ENCODE results near the gene SLF1. TPM values are rescaled to one million over a fixed set of nuclear protein-coding genes. Genes with fewer than 3 reads are reported as not detected.

Gene SLF1
- total and polyA plus RNA-seq, 2 donors (not counting 1 experiment from before 2014, with no cell fraction given), result 3.5 to 15.2 TPM

DNA sequence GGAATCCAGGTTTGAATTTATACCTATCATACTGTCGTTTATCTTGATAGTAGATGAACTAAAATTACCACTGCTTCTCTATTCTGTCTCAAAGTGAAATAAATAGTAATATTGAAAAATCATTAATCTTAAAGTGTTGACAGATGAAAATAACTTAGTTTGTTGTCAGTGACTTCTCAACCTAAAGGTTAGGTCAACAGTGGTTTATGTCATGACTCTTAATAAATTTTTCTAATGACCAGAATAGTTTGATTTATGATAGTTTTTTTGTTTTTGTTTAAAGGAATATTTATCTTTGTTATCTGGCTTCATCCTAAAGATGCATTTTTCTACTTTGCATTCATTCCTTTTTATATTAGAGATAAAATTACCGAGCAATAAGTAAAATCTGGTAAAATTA is 81.1 kb downstream of the SLF1 start:
- Mint-ChIP-seq H3K9me3 (ENCODE audit: insufficient read depth) (no peaks in the 10 kb centered on the region), H3K4me1 (peaks cover 17% of the 10 kb centered on the region), H3K27me3 (no peaks in the 10 kb centered on the region), H3K27ac (no peak overlapping the region), H3K4me3 (no peak overlapping the region)
- TF ChIP-seq EZH2 (IDR thresholded peaks at IDR 0.05; ENCODE audit: borderline replicate concordance, insufficient read depth, low read depth, low read length, poor library complexity, severe bottlenecking) (no peak), CTCF (IDR thresholded peaks at IDR 0.05) (no peak)
- Histone ChIP-seq H3K9ac (ENCODE audit: low read length) (no peak overlapping the region), H3K36me3 (replicated peaks in 1 of 2; ENCODE audit: control extremely low read depth in 1 of 2, control insufficient read depth in 1 of 2, extremely low read depth in 1 of 2, insufficient read depth in 2 of 2, low read length in 1 of 2) (peaks cover 0 to 7% of the 10 kb centered on the region in 2 experiments), H3K9me3 (ENCODE audit: control extremely low read depth in 1 of 3, control insufficient read depth in 2 of 3, insufficient read depth in 1 of 3, low read length in 2 of 3) (no peaks in the 10 kb centered on the region), H3K4me3 (ENCODE audit: control extremely low read depth in 1 of 5, extremely low read depth in 1 of 5, insufficient read depth in 1 of 5, low read depth in 2 of 5, low read length in 4 of 5) (no peak overlapping the region), H4K20me1 (ENCODE audit: control insufficient read depth, insufficient read depth, low read length, poor library complexity, severe bottlenecking) (no peaks in the 10 kb centered on the region), H3K4me2 (replicated peaks; ENCODE audit: low read depth, low read length, poor library complexity, severe bottlenecking) (no peak overlapping the region), H3K4me1 (ENCODE audit: control insufficient read depth in 2 of 2, insufficient read depth in 2 of 2, low read length in 2 of 2) (peaks cover 5 to 10% of the 10 kb centered on the region in 2 donors), H3K27ac (ENCODE audit: low read length in 2 of 2) (no peak overlapping the region), H3K79me2 (ENCODE audit: control insufficient read depth, insufficient read depth, low read length) (no peaks in the 10 kb centered on the region), H2AFZ (ENCODE audit: insufficient read depth, low read depth, low read length, poor library complexity, severe bottlenecking) (no peak overlapping the region), H3K27me3 (replicated peaks in 1 of 4; ENCODE audit: control extremely low read depth in 1 of 4, control insufficient read depth in 3 of 4, insufficient read depth in 4 of 4, low read length in 3 of 4) (no peaks in the 10 kb centered on the region)
- ChIA-PET POLR2A (no interaction called here), CTCF (no interaction called here)
- DNase-seq (no peak), ATAC-seq (ENCODE audit: low read depth) (no peak)
- intact Hi-C loops (cut with micrococcal nuclease), result no loop called here
- no CpG with 5 or more reads among the region's 2 CpGs for WGBS (ENCODE audit: insufficient coverage)

- TF ChIP-seq EZH2 (IDR thresholded peaks at IDR 0.05; ENCODE audit: borderline replicate concordance, insufficient read depth, low read depth, low read length, poor library complexity, severe bottlenecking) (no peak), CTCF (IDR thresholded peaks at IDR 0.05) (no peak)
- H3K4me2 ChIP-seq (replicated peaks; ENCODE audit: low read depth, low read length, poor library complexity, severe bottlenecking), result no peak overlapping the region
- H3K36me3 ChIP-seq (replicated peaks in 1 of 2; ENCODE audit: control extremely low read depth in 1 of 2, control insufficient read depth in 1 of 2, extremely low read depth in 1 of 2, insufficient read depth in 2 of 2, low read length in 1 of 2), result peaks cover 0 to 3% of the 10 kb centered on the region in 2 experiments
- H3K27ac ChIP-seq (ENCODE audit: low read length in 2 of 2), result no peak overlapping the region
- no peak overlapping the region for H3K27ac Mint-ChIP-seq
- no peak overlapping the region for H2AFZ ChIP-seq (ENCODE audit: insufficient read depth, low read depth, low read length, poor library complexity, severe bottlenecking)
- ChIA-PET CTCF (no interaction called here), POLR2A (no interaction called here)
- DNase-seq (no peak), ATAC-seq (ENCODE audit: low read depth) (no peak)
- no peaks in the 10 kb centered on the region for H3K27me3 Mint-ChIP-seq
- peaks cover 17% of the 10 kb centered on the region for H3K4me1 Mint-ChIP-seq
- no peaks in the 10 kb centered on the region for H4K20me1 ChIP-seq (ENCODE audit: control insufficient read depth, insufficient read depth, low read length, poor library complexity, severe bottlenecking)
- no peaks in the 10 kb centered on the region for H3K27me3 ChIP-seq (replicated peaks in 1 of 4; ENCODE audit: control extremely low read depth in 1 of 4, control insufficient read depth in 3 of 4, insufficient read depth in 4 of 4, low read length in 3 of 4)
- WGBS (ENCODE audit: insufficient coverage), result no CpG with 5 or more reads among the region's 1 CpG
- H3K79me2 ChIP-seq (ENCODE audit: control insufficient read depth, insufficient read depth, low read length), result no peaks in the 10 kb centered on the region
- H3K4me3 Mint-ChIP-seq, result no peak overlapping the region
- no peaks in the 10 kb centered on the region for H3K9me3 Mint-ChIP-seq (ENCODE audit: insufficient read depth)
- H3K9ac ChIP-seq (ENCODE audit: low read length), result no peak overlapping the region
- H3K4me1 ChIP-seq (ENCODE audit: control insufficient read depth in 2 of 2, insufficient read depth in 2 of 2, low read length in 2 of 2), result peaks cover 5 to 10% of the 10 kb centered on the region in 2 donors
- no peak overlapping the region for H3K4me3 ChIP-seq (ENCODE audit: control extremely low read depth in 1 of 5, extremely low read depth in 1 of 5, insufficient read depth in 1 of 5, low read depth in 2 of 5, low read length in 4 of 5)
- no peaks in the 10 kb centered on the region for H3K9me3 ChIP-seq (ENCODE audit: control extremely low read depth in 1 of 3, control insufficient read depth in 2 of 3, insufficient read depth in 1 of 3, low read length in 2 of 3)
- intact Hi-C loops (cut with micrococcal nuclease), result no loop called here
Measured at GRCh38 chr5:94700592-94700991, 82.1 kb downstream of the SLF1 start.

Measured in B cell (primary cell).